ENCODE measurements around the gene PLEKHA6.

- TF ChIP-seq CTCF (IDR thresholded peaks at IDR 0.05 in 8 of 11, conservative IDR thresholded peaks at IDR 0.05 in 3 of 11) (no peak), POLR2A (IDR thresholded peaks at IDR 0.05) (no peak), POLR2AphosphoS5 (IDR thresholded peaks at IDR 0.05) (no peak)
Measured at GRCh38 chr1:204304067-204304466, 55.7 kb downstream of the PLEKHA6 start.
